Measurements from ENCODE around the gene FOXP1.

The FOXP1 gene

GRCh38 chr3:71430941-71431552 is 152.5 kb downstream of the FOXP1 start:
- H3K4me1 Mint-ChIP-seq (ENCODE audit: low read depth) = peaks cover 91% of the 10 kb centered on the region
- peaks cover 6% of the 10 kb centered on the region for H3K36me3 Mint-ChIP-seq (ENCODE audit: low read depth)
- H3K4me3 Mint-ChIP-seq = peak overlapping the region; percentile 10
- H3K27me3 Mint-ChIP-seq = no peaks in the 10 kb centered on the region
- H3K9me3 Mint-ChIP-seq = no peaks in the 10 kb centered on the region
- H3K27ac Mint-ChIP-seq = peak overlapping the region; percentile 94

DNA sequence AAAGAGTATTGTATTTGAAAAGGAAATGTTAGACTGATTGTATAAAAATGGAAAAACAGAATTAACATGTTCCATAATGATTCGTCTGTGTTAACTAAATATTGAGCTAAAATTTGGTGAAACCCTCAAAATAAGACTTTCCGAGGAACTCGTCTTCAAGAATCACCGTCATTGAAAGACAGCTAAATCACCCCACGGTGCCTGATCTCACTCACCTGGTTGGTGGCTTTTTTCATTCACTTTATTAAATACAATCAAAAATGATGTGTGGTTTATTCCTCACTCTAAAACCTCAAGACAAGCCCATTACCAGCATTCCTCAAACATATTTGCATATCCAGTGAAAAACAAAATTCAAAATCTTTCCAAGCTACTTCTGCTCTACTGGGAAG is 153.9 kb downstream of the FOXP1 start:
- Mint-ChIP-seq H3K4me3 (peak overlapping the region; percentile 66), H3K27me3 (no peaks in the 10 kb centered on the region), H3K9me3 (no peaks in the 10 kb centered on the region), H3K4me1 (ENCODE audit: low read depth) (peaks cover 98% of the 10 kb centered on the region), H3K27ac (peak overlapping the region; percentile 94), H3K36me3 (ENCODE audit: low read depth) (peaks cover 7% of the 10 kb centered on the region)

GRCh38 chr3:71428841-71429596 is 154.5 kb downstream of the FOXP1 start:
- Mint-ChIP-seq H3K4me1 (ENCODE audit: low read depth) (peaks cover 98% of the 10 kb centered on the region), H3K27ac (peak overlapping the region; percentile 94), H3K36me3 (ENCODE audit: low read depth) (peaks cover 9% of the 10 kb centered on the region), H3K9me3 (no peaks in the 10 kb centered on the region), H3K4me3 (peak overlapping the region; percentile 66), H3K27me3 (no peaks in the 10 kb centered on the region)

- Mint-ChIP-seq H3K4me3 (peak overlapping the region; percentile 34), H3K36me3 (ENCODE audit: low read depth) (peaks cover 11% of the 10 kb centered on the region), H3K27ac (peak overlapping the region; percentile 82), H3K27me3 (no peaks in the 10 kb centered on the region), H3K4me1 (ENCODE audit: low read depth) (peaks cover 98% of the 10 kb centered on the region), H3K9me3 (no peaks in the 10 kb centered on the region)
Observed at GRCh38 chr3:71425491-71426071, 157.9 kb downstream of the FOXP1 start.

DNA sequence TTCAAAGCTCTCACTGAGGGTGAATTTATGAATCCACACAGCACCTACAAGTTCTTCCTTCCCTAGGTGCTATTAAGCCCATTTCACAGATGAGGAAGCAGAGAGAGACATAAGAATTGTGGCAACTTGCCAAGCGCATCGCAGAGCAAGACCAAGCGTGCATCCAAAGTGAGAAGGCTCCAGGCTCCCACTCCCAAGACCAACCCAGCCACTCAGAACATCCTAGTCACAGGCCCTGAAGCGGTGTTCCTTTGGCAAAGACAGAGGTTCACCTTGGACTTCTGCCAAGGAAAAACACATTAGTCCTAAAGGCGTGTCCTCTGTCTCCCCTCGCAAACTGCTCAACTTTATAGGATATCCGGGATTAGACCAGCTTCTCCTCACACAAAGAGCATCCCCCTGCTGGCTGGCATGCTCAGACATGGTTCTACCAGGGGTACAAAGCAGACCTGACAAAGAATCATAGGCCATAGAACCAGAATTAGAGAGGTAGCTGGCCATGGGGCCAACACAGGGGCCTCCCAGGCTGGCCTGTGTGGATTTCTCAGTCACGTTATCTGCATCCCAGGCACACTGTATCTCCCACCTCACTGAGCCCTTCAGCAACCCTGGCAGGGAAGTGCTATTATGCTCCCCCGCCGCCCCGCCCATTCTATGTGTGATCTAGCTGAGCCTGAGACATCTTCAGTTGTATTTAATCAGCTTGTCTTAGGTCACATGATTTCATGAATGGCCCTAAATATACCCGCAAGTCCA is 160.2 kb downstream of the FOXP1 start:
- Mint-ChIP-seq H3K36me3 (ENCODE audit: low read depth) (peaks cover 14% of the 10 kb centered on the region), H3K4me3 (peak overlapping the region; percentile 72)

DNA sequence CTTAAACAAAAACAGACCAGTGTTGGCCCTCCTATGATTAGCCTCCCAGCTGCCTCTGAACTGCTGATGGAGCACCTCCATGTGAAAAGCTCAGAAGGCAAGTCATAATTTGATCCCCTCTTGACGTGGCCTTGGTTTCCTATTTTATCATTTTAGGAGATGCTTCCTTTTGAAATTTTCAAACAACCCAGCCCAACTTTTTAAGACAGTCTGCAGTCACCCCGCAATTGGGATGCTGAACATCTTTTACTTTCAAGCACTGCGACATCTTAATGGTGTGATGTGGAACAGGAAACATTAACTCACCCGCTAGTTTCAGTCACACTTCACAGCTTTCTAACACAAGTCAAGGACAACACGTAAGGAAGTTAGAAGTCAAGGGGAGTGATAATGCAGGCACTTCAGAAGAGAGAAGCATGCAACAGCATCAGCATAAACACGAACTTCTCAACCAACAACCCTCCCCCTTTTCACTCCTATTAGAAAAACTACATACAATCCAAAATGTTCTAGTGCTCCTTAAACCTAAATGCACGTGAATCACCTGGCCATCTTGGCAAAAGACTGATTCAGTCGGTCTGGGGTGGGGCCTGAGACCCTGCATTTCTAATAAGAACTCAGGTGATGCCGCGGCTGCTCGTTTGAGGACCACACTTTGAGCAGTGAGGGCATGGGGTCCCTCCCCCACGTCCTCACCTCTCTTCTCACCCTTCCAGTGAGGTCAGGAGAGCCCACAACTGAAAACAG is 161.5 kb downstream of the FOXP1 start:
- Mint-ChIP-seq H3K4me1 (ENCODE audit: low read depth) (peaks cover 98% of the 10 kb centered on the region), H3K4me3 (peak overlapping the region; percentile 72), H3K9me3 (no peaks in the 10 kb centered on the region), H3K36me3 (ENCODE audit: low read depth) (peaks cover 14% of the 10 kb centered on the region), H3K27me3 (no peaks in the 10 kb centered on the region), H3K27ac (peak overlapping the region; percentile 98)

More for the DNA sequence above, 160.2 kb downstream of the FOXP1 start:
- Mint-ChIP-seq H3K9me3 (no peaks in the 10 kb centered on the region), H3K4me1 (ENCODE audit: low read depth) (peaks cover 98% of the 10 kb centered on the region), H3K27me3 (no peaks in the 10 kb centered on the region), H3K27ac (peak overlapping the region; percentile 98)

DNA sequence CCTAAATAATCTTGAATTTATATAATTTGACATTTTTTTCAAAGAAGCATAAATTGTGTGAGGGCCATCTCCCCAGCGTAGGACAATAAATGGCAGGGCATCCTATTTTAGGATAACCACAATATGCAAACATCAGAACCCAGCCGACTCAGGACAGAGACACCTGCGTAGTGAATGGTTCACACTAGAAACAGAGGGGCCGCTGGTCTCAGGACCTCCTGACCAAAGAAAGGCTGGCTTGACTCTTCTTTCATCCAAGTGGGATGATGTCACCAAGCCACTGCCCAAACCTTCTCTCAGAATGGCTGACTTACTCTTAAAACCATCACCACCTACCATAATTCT is 162.1 kb downstream of the FOXP1 start:
- H3K9me3 Mint-ChIP-seq = no peaks in the 10 kb centered on the region
- H3K4me3 Mint-ChIP-seq = peak overlapping the region; percentile 72
- H3K27me3 Mint-ChIP-seq = no peaks in the 10 kb centered on the region
- peaks cover 100% of the 10 kb centered on the region for H3K4me1 Mint-ChIP-seq (ENCODE audit: low read depth)
- H3K27ac Mint-ChIP-seq = peak overlapping the region; percentile 98
- H3K36me3 Mint-ChIP-seq (ENCODE audit: low read depth) = peaks cover 14% of the 10 kb centered on the region

DNA sequence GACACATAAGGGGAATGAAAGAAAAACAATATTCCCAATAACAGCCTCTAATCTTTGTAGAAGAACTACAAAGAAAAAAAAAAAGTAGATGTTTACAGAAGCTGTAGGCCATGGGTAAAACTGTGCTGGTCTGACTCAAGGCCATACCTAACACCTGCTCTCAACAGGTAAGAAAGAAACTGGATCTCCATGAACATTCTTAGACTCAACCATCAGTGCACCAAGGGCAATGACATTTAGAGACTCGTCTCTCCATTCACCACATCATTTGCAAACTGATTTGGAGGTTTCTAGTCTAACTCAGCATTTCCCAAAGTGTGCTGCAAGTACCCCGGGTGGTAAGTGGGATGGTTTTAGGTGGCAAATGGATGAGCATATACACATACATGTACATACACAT is 164.2 kb downstream of the FOXP1 start:
- Mint-ChIP-seq H3K36me3 (ENCODE audit: low read depth) (peaks cover 7% of the 10 kb centered on the region), H3K27ac (peak overlapping the region; percentile 80)

DNA sequence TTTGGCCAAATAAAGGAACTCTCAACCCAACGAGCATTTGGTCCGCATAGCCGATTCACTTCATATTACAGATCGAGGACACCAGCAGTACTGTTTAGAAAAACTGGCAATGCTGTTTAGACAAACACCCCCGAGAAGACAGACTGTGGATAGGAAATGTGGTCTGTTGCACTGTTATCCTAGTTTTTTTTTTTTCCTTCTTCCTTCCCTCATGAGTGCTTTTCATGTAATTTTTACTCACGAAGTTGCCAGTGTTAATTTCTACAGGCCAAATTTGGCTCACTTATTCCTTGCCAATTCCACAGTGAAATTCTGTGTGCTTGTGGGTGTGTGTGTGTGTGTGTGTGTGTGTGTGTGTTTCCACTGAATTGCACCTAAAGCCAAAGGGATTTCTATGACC is 165.7 kb downstream of the FOXP1 start:
- Mint-ChIP-seq H3K4me1 (ENCODE audit: low read depth) (peaks cover 100% of the 10 kb centered on the region), H3K36me3 (ENCODE audit: low read depth) (peaks cover 3% of the 10 kb centered on the region), H3K4me3 (peak overlapping the region; percentile 51), H3K27me3 (no peaks in the 10 kb centered on the region), H3K27ac (peak overlapping the region; percentile 83), H3K9me3 (no peaks in the 10 kb centered on the region)

More for the DNA sequence above, 164.2 kb downstream of the FOXP1 start:
- peak overlapping the region; percentile 38 for H3K4me3 Mint-ChIP-seq
- H3K27me3 Mint-ChIP-seq = no peaks in the 10 kb centered on the region
- peaks cover 100% of the 10 kb centered on the region for H3K4me1 Mint-ChIP-seq (ENCODE audit: low read depth)
- H3K9me3 Mint-ChIP-seq = no peaks in the 10 kb centered on the region

DNA sequence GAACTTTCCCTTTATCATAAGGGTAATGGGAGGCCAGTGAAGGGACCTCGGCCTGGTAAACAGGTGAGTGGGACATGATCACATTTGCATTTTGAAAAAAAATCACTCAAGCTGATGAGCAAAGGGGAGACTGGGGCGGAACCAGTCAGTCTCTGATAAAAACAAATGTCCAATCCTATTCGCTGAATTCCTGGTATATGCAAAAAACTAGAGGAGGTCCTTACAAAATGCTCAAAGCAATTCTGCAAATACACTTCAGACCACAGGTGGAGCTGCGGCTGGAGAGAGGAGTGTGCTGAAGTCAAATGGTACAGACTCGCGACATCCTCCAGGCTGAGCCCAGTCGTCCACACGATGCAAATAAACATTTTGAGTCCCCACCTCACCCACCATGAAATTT is 166.7 kb downstream of the FOXP1 start:
- H3K27me3 Mint-ChIP-seq = no peaks in the 10 kb centered on the region
- H3K4me1 Mint-ChIP-seq (ENCODE audit: low read depth) = peaks cover 100% of the 10 kb centered on the region
- H3K9me3 Mint-ChIP-seq = no peaks in the 10 kb centered on the region
- H3K4me3 Mint-ChIP-seq = peak overlapping the region; percentile 77
- peak overlapping the region; percentile 83 for H3K27ac Mint-ChIP-seq
- peaks cover 3% of the 10 kb centered on the region for H3K36me3 Mint-ChIP-seq (ENCODE audit: low read depth)

GRCh38 chr3:71415681-71416122 is 167.8 kb downstream of the FOXP1 start:
- Mint-ChIP-seq H3K27ac (peak overlapping the region; percentile 87), H3K4me1 (ENCODE audit: low read depth) (peaks cover 97% of the 10 kb centered on the region), H3K4me3 (peak overlapping the region; percentile 77), H3K9me3 (no peaks in the 10 kb centered on the region), H3K27me3 (no peaks in the 10 kb centered on the region), H3K36me3 (ENCODE audit: low read depth) (peaks cover 3% of the 10 kb centered on the region)

DNA sequence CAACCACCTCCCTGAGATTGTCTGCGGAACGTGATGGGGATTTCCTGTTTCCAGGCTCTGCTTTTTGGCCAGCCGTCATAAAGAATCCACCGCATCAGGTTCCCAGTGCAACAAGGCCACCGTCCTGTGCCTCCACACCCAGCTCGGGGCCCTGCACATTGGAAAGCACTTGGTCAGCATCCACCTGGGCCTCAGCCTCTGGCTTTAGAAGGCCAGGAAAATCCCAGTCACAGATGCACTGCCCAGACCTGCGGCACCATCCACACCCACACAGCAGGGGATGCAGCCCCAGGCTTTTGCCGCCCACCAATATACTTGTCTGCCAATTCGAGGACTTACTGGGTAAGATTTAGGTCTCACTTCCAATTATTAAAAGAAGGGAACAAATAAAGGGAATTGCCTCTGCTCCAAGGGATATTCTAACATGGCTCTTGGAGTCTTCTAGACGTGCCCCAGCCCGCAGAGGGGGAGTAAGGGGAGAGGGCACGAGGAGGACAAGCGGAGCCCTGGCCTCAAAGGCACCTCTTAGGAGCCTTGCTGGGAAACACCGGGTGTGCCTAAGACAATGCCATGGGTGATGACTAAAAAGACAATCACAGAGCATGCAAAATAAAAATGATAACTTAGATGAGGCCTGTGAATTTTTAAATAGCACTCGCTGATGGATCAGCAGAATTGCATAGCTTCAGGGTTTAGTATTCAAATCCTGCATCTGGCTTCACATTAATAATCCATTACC is 169.2 kb downstream of the FOXP1 start:
- Mint-ChIP-seq H3K4me3 (no peak overlapping the region), H3K4me1 (ENCODE audit: low read depth) (peaks cover 96% of the 10 kb centered on the region), H3K9me3 (no peaks in the 10 kb centered on the region), H3K27me3 (no peaks in the 10 kb centered on the region), H3K27ac (peak overlapping the region; percentile 23), H3K36me3 (ENCODE audit: low read depth) (peaks cover under 1% of the 10 kb centered on the region)

GRCh38 chr3:71413572-71413971 is 170.0 kb downstream of the FOXP1 start:
- Mint-ChIP-seq H3K27me3 (no peaks in the 10 kb centered on the region), H3K27ac (no peak overlapping the region), H3K4me1 (ENCODE audit: low read depth) (peaks cover 96% of the 10 kb centered on the region), H3K36me3 (ENCODE audit: low read depth) (no peaks in the 10 kb centered on the region), H3K9me3 (no peaks in the 10 kb centered on the region), H3K4me3 (no peak overlapping the region)

GRCh38 chr3:71409352-71409751 is 174.2 kb downstream of the FOXP1 start:
- Mint-ChIP-seq H3K27ac (peak overlapping the region; percentile 26), H3K9me3 (no peaks in the 10 kb centered on the region), H3K4me1 (ENCODE audit: low read depth) (peaks cover 88% of the 10 kb centered on the region), H3K27me3 (no peaks in the 10 kb centered on the region), H3K36me3 (ENCODE audit: low read depth) (peaks cover 3% of the 10 kb centered on the region), H3K4me3 (no peak overlapping the region)
